Kasumi-1 (cell line): ENCODE results near the gene PARVB.
A peak's percentile ranks its signal among the peaks of the same experiment; 100 is the strongest.
"Not testable (repeated sequence)": the region's sequence is repeated elsewhere in the genome, so short reads cannot be mapped to it uniquely, and the experiment has no call there.

Source experiments
- DNase-seq, 2 experiments: peaks; one replicate each; lab custom pipeline; 2025; lab: John Stamatoyannopoulos, UW

PARVB gene

GRCh38 chr22:44110656-44111055 is 86.6 kb downstream of the PARVB start:
- DNase-seq: not testable (repeated sequence)

GRCh38 chr22:44111562-44112155 is 87.6 kb downstream of the PARVB start:
- DNase-seq: no peak

GRCh38 chr22:44112191-44112590 is 88.1 kb downstream of the PARVB start:
- DNase-seq: no peak

GRCh38 chr22:44116331-44116730 is 92.2 kb downstream of the PARVB start:
- no peak for DNase-seq

GRCh38 chr22:44116755-44117684 is 92.9 kb downstream of the PARVB start:
- peak; percentile 52 to 53 for DNase-seq

GRCh38 chr22:44117746-44118145 is 93.6 kb downstream of the PARVB start:
- DNase-seq: no peak

- no peak for DNase-seq
These were observed 94.7 kb downstream of the PARVB start for GRCh38 chr22:44118645-44119315.

- no peak for DNase-seq
These were observed 95.7 kb downstream of the PARVB start for GRCh38 chr22:44119669-44120313.

GRCh38 chr22:44120314-44120704 is 96.2 kb downstream of the PARVB start:
- DNase-seq: no peak

GRCh38 chr22:44125421-44125820 is 101.3 kb downstream of the PARVB start:
- no peak for DNase-seq

GRCh38 chr22:44126807-44127206 is 102.7 kb downstream of the PARVB start:
- no peak for DNase-seq

- peak; percentile 3 to 6 for DNase-seq
These were observed 103.3 kb downstream of the PARVB start for GRCh38 chr22:44127356-44127755.

- DNase-seq: no peak
These were observed 105.0 kb downstream of the PARVB start for GRCh38 chr22:44128958-44129618.

GRCh38 chr22:44129619-44129976 is 105.5 kb downstream of the PARVB start:
- DNase-seq: no peak

GRCh38 chr22:44130076-44130711 is 106.1 kb downstream of the PARVB start:
- DNase-seq: no peak

- no peak for DNase-seq
These were observed 107.3 kb downstream of the PARVB start for GRCh38 chr22:44131412-44131811.

- no peak for DNase-seq
These were observed 108.0 kb downstream of the PARVB start for GRCh38 chr22:44131989-44132685.

GRCh38 chr22:44132724-44133123 is 108.6 kb downstream of the PARVB start:
- DNase-seq: no peak

- no peak for DNase-seq
These were observed 109.1 kb downstream of the PARVB start for GRCh38 chr22:44133161-44133560.

- no peak for DNase-seq
These were observed 109.9 kb downstream of the PARVB start for GRCh38 chr22:44133901-44134571.
